Measurements from ENCODE around the gene ABLIM1. TPM values are rescaled to one million over a fixed set of nuclear protein-coding genes. Genes with fewer than 3 reads are reported as not detected.

ABLIM1 gene
- total and polyA plus RNA-seq, 10 of the 15 experiments (the other 5 are each of a cell fraction or from before 2014, with no cell fraction given): 14.2 to 50.5 (median 28.1) TPM

DNA sequence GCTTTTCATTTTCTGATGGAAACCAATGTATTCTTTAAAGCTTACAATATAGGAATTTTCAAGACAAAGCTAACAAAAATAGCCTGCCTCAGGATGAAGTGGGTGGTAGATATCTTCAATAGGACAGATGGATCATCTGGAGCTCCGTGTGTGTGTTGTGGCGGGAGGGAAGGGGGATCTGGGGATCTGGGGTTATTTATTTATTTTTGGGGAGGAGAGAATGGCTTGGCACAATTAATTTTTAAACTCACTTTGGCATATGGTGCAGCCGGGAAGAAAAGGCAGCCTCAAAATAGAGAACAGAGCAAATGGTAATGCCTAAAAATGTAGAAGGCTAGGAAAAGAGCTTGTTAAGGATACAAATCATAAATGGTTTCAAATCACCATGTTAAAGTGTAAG lies 11.6 kb upstream of the ABLIM1 start (continued):
- TF ChIP-seq, protein P1, sequence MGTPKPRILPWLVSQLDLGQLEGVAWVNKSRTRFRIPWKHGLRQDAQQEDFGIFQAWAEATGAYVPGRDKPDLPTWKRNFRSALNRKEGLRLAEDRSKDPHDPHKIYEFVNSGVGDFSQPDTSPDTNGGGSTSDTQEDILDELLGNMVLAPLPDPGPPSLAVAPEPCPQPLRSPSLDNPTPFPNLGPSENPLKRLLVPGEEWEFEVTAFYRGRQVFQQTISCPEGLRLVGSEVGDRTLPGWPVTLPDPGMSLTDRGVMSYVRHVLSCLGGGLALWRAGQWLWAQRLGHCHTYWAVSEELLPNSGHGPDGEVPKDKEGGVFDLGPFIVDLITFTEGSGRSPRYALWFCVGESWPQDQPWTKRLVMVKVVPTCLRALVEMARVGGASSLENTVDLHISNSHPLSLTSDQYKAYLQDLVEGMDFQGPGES (IDR thresholded peaks at IDR 0.05): no peak
- TF ChIP-seq STAT3 (IDR thresholded peaks at IDR 0.05; ENCODE audit: low read depth, low read length): no peak
- TF ChIP-seq TCF3 (IDR thresholded peaks at IDR 0.05; ENCODE audit: borderline replicate concordance, insufficient read depth, low read depth, low read length): no peak
- TF ChIP-seq HCFC1 (IDR thresholded peaks at IDR 0.05; ENCODE audit: low read length): no peak
- no peak for TF ChIP-seq SREBF1 (IDR thresholded peaks at IDR 0.05; ENCODE audit: low read length)

DNA sequence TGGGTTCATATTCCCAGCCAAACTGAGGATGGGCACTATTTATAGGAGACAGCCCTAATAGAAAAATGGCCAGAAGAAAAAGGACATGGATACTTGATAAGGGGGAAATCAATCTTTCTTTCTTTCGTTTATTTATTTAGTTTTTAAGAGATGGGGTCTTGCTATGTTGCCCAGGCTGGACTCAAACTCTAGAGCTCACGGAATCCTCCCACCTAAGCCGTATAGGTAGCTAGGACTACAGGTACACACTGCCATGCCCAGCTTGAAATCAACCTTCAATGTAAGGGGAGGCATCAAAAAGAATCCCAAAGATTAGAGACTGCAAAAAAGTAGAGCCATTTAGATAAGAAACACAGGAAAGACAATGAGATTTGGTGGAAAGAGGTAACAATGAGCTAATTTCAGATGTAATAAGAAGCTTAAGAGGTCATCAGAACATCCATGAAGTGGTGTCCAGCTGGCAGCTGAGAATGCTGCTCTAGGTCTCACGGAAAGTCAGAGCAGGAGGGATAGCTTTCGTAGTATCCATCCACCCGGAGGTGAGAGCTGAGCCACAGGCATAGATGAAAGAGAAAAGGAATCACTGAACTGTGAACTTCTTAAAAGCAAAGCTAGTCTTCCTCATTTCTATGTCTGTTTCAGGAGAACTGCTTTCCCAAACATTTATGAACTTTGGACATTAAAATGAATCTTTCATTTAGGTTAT lies 10.5 kb upstream of the ABLIM1 start:
- H3K4me1 ChIP-seq (ENCODE audit: control insufficient read depth, insufficient read depth, low read length): no peaks in the 10 kb centered on the region
- no peak overlapping the region for H3K27ac ChIP-seq (ENCODE audit: control insufficient read depth, insufficient read depth)
- in situ Hi-C loops (cut with MboI) (no loop called here), intact Hi-C loops (cut with micrococcal nuclease; ENCODE audit: unreplicated experiment) (no loop called here)
- H4K20me1 ChIP-seq (ENCODE audit: control insufficient read depth, insufficient read depth): no peaks in the 10 kb centered on the region
- ATAC-seq (no peak), DNase-seq (ENCODE audit: low read depth, low spot score) (no peak), FAIRE-seq (peak; percentile 18)
- RAD21 ChIA-PET (ENCODE audit: unreplicated experiment): no interaction called here
- CTCF ChIA-PET: interaction anchor here (1.4 kb wide), 1 partner anchor 16 kb away, joined by 4 read pairs; no protein-coding TSS in a partner anchor
- no peaks in the 10 kb centered on the region for H3K27me3 ChIP-seq (replicated peaks in 1 of 2; ENCODE audit: control insufficient read depth in 2 of 2, insufficient read depth in 2 of 2, low read length in 1 of 2)
- POLR2A ChIA-PET: no interaction called here
- no peak overlapping the region for H3K4me3 ChIP-seq
- H3K4me2 ChIP-seq (ENCODE audit: control insufficient read depth, insufficient read depth): no peak overlapping the region
- H3K9me3 ChIP-seq (replicated peaks; ENCODE audit: control insufficient read depth, insufficient read depth, low read length): no peaks in the 10 kb centered on the region
- SMC1A ChIA-PET (ENCODE audit: uncharacterized antibody, unreplicated experiment): no interaction called here
- H2AFZ ChIP-seq (ENCODE audit: control insufficient read depth, low read depth, low read length): no peak overlapping the region
- 32% methylated on average over 6 of the region's 6 CpGs for WGBS (ENCODE audit: insufficient coverage, insufficient replicate concordance, low lambda C conversion rate, missing lambda C conversion rate)
- no TSS peak for BruUV-seq (replicated peaks)
- no peaks in the 10 kb centered on the region for H3K79me2 ChIP-seq (ENCODE audit: control insufficient read depth, insufficient read depth, low read length)
- H3K36me3 ChIP-seq (ENCODE audit: control insufficient read depth in 2 of 2, insufficient read depth in 2 of 2, low read length in 1 of 2): no peaks in the 10 kb centered on the region
- H3K9ac ChIP-seq (ENCODE audit: control insufficient read depth, insufficient read depth, low read length): no peak overlapping the region
- TF ChIP-seq CBX5 (IDR thresholded peaks at IDR 0.05; ENCODE audit: low read depth): no peak
- TF ChIP-seq, protein P2, sequence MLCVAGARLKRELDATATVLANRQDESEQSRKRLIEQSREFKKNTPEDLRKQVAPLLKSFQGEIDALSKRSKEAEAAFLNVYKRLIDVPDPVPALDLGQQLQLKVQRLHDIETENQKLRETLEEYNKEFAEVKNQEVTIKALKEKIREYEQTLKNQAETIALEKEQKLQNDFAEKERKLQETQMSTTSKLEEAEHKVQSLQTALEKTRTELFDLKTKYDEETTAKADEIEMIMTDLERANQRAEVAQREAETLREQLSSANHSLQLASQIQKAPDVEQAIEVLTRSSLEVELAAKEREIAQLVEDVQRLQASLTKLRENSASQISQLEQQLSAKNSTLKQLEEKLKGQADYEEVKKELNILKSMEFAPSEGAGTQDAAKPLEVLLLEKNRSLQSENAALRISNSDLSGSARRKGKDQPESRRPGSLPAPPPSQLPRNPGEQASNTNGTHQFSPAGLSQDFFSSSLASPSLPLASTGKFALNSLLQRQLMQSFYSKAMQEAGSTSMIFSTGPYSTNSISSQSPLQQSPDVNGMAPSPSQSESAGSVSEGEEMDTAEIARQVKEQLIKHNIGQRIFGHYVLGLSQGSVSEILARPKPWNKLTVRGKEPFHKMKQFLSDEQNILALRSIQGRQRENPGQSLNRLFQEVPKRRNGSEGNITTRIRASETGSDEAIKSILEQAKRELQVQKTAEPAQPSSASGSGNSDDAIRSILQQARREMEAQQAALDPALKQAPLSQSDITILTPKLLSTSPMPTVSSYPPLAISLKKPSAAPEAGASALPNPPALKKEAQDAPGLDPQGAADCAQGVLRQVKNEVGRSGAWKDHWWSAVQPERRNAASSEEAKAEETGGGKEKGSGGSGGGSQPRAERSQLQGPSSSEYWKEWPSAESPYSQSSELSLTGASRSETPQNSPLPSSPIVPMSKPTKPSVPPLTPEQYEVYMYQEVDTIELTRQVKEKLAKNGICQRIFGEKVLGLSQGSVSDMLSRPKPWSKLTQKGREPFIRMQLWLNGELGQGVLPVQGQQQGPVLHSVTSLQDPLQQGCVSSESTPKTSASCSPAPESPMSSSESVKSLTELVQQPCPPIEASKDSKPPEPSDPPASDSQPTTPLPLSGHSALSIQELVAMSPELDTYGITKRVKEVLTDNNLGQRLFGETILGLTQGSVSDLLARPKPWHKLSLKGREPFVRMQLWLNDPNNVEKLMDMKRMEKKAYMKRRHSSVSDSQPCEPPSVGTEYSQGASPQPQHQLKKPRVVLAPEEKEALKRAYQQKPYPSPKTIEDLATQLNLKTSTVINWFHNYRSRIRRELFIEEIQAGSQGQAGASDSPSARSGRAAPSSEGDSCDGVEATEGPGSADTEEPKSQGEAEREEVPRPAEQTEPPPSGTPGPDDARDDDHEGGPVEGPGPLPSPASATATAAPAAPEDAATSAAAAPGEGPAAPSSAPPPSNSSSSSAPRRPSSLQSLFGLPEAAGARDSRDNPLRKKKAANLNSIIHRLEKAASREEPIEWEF (IDR thresholded peaks at IDR 0.05; ENCODE audit: insufficient replicate concordance, low read depth, low read length): no peak
- TF ChIP-seq, protein P3, sequence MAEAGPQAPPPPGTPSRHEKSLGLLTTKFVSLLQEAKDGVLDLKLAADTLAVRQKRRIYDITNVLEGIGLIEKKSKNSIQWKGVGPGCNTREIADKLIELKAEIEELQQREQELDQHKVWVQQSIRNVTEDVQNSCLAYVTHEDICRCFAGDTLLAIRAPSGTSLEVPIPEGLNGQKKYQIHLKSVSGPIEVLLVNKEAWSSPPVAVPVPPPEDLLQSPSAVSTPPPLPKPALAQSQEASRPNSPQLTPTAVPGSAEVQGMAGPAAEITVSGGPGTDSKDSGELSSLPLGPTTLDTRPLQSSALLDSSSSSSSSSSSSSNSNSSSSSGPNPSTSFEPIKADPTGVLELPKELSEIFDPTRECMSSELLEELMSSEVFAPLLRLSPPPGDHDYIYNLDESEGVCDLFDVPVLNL (IDR thresholded peaks at IDR 0.05; ENCODE audit: low read depth, low read length): no peak
- no peak for TF ChIP-seq CHD2 (IDR thresholded peaks at IDR 0.05; ENCODE audit: borderline replicate concordance, low read depth, low read length)
- TF ChIP-seq, protein P4, sequence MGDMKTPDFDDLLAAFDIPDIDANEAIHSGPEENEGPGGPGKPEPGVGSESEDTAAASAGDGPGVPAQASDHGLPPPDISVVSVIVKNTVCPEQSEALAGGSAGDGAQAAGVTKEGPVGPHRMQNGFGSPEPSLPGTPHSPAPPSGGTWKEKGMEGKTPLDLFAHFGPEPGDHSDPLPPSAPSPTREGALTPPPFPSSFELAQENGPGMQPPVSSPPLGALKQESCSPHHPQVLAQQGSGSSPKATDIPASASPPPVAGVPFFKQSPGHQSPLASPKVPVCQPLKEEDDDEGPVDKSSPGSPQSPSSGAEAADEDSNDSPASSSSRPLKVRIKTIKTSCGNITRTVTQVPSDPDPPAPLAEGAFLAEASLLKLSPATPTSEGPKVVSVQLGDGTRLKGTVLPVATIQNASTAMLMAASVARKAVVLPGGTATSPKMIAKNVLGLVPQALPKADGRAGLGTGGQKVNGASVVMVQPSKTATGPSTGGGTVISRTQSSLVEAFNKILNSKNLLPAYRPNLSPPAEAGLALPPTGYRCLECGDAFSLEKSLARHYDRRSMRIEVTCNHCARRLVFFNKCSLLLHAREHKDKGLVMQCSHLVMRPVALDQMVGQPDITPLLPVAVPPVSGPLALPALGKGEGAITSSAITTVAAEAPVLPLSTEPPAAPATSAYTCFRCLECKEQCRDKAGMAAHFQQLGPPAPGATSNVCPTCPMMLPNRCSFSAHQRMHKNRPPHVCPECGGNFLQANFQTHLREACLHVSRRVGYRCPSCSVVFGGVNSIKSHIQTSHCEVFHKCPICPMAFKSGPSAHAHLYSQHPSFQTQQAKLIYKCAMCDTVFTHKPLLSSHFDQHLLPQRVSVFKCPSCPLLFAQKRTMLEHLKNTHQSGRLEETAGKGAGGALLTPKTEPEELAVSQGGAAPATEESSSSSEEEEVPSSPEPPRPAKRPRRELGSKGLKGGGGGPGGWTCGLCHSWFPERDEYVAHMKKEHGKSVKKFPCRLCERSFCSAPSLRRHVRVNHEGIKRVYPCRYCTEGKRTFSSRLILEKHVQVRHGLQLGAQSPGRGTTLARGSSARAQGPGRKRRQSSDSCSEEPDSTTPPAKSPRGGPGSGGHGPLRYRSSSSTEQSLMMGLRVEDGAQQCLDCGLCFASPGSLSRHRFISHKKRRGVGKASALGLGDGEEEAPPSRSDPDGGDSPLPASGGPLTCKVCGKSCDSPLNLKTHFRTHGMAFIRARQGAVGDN (IDR thresholded peaks at IDR 0.05): no peak
